GM21786 (cell line): Measurements from ENCODE around the gene CRTC1.
A peak's percentile ranks its signal among the peaks of the same experiment; 100 is the strongest.

Experiments used
- ATAC-seq: cut with Tn5 transposase; IDR thresholded peaks from one replicate; pipeline ENCODE4 v1.9.1; 2021; ENCODE audit not compliant: unreplicated experiment

CRTC1 gene

GRCh38 chr19:18699403-18700054 is 16.0 kb downstream of the CRTC1 start:
- no peak for ATAC-seq

DNA sequence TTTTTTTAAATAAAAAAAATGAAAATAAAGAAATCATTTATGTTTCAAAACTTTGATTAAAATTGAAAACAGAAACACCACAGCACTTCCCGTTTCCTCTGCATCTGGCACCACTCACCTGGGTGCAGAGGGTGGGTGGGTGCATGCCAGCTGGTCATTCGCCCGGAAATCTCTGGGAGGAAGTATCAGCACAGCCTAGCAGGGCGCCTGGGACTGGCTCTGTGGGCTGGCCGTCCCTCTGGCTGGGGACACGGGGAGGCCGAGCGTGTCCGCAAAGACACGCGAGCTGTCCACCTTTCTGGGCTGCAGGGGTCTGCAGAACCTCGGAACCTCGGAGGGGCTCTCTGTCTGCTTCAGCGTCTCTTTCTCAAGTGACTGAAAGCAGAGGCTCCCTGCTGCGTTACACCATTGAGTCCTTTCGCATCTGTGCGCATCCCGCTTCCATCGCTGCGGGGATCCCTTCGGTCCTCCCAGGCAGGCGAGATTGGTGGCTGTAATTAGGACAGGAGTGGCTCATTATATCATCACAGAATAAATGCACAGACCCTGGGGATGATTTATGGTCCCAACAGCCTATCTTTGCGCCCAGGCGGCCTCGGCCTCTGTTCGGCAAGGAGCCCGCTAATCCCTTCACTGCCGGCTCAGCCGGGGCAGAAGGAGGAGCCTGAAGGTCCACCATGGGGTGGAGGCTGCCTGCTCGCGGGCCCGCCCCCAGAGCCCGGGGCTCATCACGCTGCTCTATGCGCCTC is 17.2 kb downstream of the CRTC1 start:
- peak; percentile 58 for ATAC-seq

GRCh38 chr19:18701250-18701608 is 17.7 kb downstream of the CRTC1 start:
- peak; percentile 17 for ATAC-seq

DNA sequence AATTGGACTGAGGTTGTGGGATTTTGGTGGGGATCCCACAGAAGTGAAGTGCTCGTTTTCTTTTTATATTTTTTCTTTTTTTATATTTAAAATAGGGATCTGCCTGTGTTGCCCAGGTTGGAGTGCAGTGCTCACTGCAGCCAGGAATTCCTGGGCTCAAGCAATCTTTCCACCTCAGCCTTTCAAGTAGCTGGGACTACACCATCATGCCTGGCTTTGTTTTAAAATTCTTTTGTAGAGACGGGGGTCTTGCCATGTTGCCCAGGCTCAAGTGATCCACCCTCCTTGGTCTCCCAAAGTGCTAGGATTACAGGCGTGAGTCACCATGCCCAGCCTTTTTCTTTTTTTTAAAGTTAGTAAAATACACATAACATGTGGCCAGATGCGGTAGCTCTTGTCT is 20.6 kb downstream of the CRTC1 start:
- no peak for ATAC-seq

- ATAC-seq, result no peak
Measured at GRCh38 chr19:18704971-18705370, 21.5 kb downstream of the CRTC1 start.

GRCh38 chr19:18708452-18709231 is 25.2 kb downstream of the CRTC1 start:
- ATAC-seq, result no peak

- no peak for ATAC-seq
Measured at GRCh38 chr19:18709546-18709945, 26.1 kb downstream of the CRTC1 start.

- no peak for ATAC-seq
Measured at GRCh38 chr19:18710186-18710585, 26.7 kb downstream of the CRTC1 start.

- no peak for ATAC-seq
Measured at GRCh38 chr19:18710996-18711751, 27.7 kb downstream of the CRTC1 start.

GRCh38 chr19:18711893-18712292 is 28.4 kb downstream of the CRTC1 start:
- ATAC-seq, result no peak

DNA sequence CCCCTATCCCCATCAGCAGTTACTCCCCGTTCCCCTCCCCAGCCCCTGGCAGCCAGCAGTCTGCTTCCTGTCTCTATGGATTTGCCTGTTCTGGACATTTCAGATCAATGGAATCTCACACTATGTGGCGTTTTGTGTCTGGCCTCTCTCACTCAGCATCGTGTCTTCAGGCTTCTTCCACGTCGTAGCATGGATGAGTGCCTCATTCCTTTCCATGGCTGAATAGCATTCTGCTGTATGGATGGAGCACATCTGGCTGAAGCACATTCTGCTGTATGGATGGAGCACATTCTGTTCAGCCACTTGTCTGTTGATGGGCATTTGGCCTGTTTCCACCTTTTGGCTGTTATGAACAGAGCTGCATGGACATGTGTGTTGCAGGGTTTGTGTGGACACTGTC is 29.5 kb downstream of the CRTC1 start:
- ATAC-seq, result no peak

GRCh38 chr19:18713550-18714117 is 30.2 kb downstream of the CRTC1 start:
- ATAC-seq, result no peak

DNA sequence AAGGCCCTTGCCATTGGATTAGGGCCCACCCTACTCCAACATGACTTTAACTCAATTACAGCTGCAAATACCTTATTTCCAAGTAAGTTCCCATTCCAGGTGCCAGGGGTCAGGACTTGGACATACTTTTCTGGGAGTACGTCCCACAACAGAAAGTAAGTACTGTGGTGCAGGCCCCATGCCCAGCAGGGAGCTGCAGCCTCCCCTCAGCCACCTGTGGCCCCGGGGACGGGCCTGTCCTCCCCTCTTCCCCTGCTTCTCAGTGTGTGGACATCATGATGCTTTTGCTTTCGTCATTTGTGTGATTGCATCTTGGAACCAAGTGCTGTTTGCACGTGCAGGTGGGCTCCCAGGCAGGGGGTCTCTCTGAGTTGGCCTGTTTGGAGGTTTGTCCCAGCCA is 31.9 kb downstream of the CRTC1 start:
- ATAC-seq, result no peak

DNA sequence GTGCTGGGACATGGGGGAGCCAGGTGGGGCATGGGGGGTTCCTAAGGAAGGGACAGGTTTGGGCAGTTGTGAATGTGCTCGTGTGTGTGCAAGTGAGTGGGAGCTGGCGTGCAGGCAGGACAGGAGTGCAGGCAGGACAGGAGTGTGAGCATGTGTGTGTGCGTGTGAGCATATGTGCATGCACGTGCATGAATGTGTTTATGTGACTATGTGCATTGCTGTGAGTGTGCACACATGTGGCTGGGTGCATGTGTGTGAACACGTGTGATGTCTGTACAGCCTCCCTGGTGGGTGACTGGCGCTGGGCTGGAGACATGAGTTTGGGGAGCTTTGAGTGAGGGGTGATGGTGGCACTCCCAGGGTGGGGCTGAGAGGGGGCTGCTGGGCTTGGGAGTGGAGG is 33.4 kb downstream of the CRTC1 start:
- ATAC-seq, result no peak

DNA sequence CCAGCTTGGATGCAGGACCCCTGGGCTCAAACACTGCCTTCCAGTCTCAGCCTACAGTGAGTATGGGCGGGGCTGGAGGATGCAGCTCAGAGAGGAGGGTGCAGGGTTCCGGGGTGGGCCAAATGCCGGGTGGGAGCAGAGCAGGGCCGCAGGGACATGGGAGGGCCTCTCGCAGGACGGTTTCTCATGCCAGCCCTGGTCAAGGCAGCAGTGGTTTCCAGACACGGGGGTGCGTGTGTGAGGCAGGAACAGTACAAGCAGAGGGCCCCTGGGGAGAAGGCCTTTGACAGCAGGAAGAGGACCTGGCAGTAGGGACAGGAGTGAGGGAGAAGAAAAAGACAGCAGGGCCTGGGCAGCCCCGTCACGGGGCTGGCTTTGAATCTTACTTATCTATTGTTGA is 34.1 kb downstream of the CRTC1 start:
- no peak for ATAC-seq

GRCh38 chr19:18718015-18718526 is 34.6 kb downstream of the CRTC1 start:
- ATAC-seq, result no peak

GRCh38 chr19:18718846-18719458 is 35.5 kb downstream of the CRTC1 start:
- no peak for ATAC-seq

DNA sequence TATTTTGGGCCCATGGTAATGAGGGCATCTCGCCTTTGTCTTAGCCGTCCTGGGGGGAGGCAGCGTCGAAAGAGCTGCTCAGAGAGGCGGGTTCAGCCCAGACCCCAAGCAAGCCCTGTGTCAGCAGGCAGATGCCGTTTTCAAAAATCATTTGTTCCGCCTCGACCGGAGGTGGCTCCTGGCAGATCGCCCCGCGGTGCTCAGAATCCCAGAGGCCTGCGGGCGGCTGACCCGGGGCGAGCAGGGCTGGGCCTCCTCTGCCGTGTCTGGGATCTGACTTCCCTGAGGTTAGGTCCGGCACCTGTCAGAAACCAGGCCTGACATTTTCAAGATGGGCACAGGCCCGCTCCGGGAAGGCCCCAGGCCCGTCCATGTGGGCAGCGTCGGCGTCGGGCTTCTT is 36.1 kb downstream of the CRTC1 start:
- no peak for ATAC-seq

DNA sequence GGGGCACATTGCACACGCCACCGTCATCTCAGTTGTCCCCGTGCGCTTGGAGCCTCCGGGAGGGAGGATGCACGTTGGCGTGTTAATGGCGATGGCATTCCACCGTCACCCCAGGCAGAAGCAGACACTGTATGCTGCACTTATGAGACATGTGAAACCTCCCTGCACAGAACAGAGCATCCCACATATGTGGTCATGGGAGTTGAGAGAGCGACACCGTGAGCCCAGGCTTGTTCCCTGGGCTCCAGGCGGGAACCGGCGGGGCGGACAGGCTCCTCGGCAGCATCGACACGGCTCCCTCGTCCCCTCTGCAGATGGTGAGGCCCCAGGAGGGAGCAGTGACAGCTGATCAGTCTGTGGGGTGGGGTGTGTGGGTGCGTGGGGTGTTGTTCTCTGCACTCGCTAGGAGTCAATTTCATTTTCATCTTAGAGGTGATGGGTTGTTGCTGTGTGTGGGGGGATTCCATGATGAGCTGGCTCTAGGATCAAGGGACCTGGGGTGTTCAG is 40.4 kb downstream of the CRTC1 start:
- no peak for ATAC-seq
